IPS-15b (cell line): ENCODE data around the gene CFHR4.
"Not testable (repeated sequence)": the region's sequence is repeated elsewhere in the genome, so short reads cannot be mapped to it uniquely, and the experiment has no call there.

ENCODE experiments used
- H3K27me3 ChIP-seq: one replicate; pipeline ENCODE4 v1.6.1; 2013; ENCODE audit warnings: low read length; ENCODE audit not compliant: control insufficient read depth, insufficient read depth
- H3K36me3 ChIP-seq: one replicate; pipeline ENCODE4 v1.6.1; 2013; ENCODE audit warnings: low read length; ENCODE audit not compliant: control insufficient read depth, insufficient read depth
- H3K4me1 ChIP-seq: one replicate; pipeline ENCODE4 v1.6.1; 2013; ENCODE audit warnings: mild to moderate bottlenecking, low read length; ENCODE audit not compliant: control insufficient read depth, insufficient read depth
- H3K4me3 ChIP-seq: one replicate; pipeline ENCODE4 v1.5.1; 2013; ENCODE audit warnings: low read depth, low read length
- H3K9ac ChIP-seq: one replicate; pipeline ENCODE4 v1.6.1; 2013; ENCODE audit warnings: low read depth, mild to moderate bottlenecking, low read length
- H3K9me3 ChIP-seq: one replicate; pipeline ENCODE4 v1.6.1; 2013; ENCODE audit warnings: mild to moderate bottlenecking, low read length; ENCODE audit not compliant: control insufficient read depth, insufficient read depth

CFHR4 gene

DNA sequence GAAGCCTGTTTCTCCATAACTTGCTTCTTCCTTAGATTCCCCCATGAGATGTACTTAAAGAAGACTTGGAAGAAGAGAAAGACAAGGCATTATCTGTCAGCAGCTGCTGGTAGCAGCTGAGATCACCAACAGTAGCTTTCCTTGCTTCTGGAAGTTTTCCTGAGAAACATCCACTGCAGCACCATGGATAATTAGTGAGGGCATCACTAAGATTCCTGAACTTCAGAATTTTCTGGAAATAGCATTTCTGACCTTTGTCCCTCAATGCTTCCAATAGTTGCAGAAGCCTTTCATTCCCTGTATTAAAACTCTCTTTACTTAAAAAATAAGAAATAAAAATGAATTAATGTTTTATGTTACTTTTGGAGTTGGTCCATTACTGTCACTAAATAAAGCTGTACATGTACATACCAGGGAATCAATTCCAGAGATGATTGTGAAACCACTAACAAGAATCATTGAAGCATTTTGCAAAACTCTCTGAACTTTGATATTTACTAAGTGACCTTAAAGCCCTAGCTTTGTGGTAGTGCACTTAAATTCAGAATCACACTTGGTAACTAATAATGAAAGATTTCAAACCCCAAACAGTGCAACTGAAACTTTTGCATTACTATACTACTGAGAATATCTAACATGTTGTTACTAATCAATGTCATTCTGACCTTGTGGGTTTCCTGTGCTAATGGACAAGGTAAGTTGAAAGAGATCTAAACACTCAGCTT is at the start of gene CFHR4:
Gene CFHR4 (plus strand): TSS at position 538 of the 725 bp plus-strand sequence. CDS start 99 bp downstream, at position 637.
- no peaks in the 10 kb centered on the region for H3K36me3 ChIP-seq
- H3K9ac ChIP-seq = no peak within 1 kb of the TSS
- no peaks in the 10 kb centered on the region for H3K27me3 ChIP-seq
- H3K4me1 ChIP-seq = no peaks in the 10 kb centered on the region
- H3K9me3 ChIP-seq = no peaks in the 10 kb centered on the region
- H3K4me3 ChIP-seq = no peak within 1 kb of the TSS

DNA sequence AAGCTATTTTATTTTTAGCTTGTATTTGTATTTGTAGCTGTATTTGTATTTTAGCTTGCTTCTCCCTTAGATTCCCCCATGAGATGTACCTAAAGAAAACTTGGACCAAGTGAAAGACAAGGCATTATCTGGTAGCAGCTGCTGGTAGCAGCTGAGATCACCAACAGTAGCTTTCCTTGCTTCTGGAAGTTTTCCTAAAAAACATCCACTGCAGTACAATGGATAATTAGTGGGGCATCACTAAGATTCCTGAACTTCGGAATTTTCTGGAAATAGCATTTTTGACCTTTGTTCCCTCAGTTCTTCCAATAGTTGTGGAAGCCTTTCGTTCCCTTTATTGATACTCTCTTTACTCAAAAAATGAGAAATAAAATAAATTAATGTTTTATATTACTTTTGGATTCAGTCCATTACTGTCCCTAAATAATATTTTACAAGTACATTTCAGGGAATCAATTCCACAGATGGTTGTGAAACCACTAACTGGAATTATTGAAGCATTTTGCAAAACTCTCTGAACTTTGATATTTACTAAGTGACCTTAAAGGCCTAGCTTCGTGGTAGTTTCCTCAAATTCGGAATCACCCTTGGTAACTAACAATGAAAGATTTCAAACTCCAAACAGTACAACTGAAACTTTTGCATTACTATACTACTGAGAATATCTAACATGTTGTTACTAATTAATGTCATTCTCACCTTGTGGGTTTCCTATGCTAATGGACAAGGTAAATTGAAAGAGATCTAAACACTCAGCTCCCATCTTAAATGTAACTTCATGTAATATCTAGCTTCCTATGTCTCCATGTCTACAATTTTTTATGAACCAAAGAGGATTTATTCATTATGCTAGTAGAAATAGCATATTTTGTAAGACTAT is 38.0 kb upstream of the CFHR4 start:
- H3K4me1 ChIP-seq, H3K9me3 ChIP-seq, H3K27me3 ChIP-seq, H3K9ac ChIP-seq, H3K4me3 ChIP-seq, H3K36me3 ChIP-seq: not testable (repeated sequence)

DNA sequence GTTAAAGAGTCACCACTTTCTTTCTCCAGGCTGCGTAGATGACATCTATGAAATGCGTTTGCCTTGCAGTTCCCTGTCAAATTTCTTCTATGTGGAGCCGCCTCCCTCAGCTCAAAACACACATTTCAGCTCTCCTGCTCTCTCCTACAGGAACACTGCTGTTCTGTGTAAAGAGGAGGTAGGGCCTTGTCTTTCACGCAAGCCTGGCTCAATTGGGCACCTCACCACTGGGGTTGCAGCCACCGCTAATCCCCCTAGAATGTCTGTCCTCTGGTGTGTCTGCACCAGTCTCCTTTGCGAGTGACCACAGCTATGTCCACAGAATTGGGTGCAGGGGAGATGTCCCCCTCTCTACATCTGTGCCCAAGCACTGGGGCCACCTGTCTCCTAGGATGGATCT is 31.8 kb upstream of the CFHR4 start:
- Histone ChIP-seq H3K4me3 (no peak overlapping the region), H3K9ac (no peak overlapping the region), H3K36me3 (no peaks in the 10 kb centered on the region), H3K27me3 (no peaks in the 10 kb centered on the region), H3K4me1 (no peaks in the 10 kb centered on the region), H3K9me3 (no peaks in the 10 kb centered on the region)

DNA sequence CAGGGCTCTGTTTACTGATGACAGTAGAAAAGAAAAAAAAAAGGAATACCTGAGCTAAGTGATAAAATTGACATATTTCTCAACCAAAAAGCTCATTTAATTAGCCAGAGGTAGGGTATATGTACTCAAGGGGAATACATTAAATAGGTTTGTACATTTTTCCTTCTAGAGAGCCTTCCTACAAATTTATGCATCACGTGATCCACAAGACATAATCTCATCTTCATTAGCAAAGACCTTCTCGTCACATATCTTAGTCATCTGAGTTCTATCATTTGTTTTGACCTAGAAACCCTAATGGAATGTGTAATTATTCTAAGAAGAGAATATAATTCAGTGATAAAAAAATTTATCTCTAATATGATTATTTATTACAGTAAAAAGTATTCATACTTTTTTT is 30.7 kb upstream of the CFHR4 start:
- H3K4me3 ChIP-seq = no peak overlapping the region
- no peaks in the 10 kb centered on the region for H3K27me3 ChIP-seq
- H3K9ac ChIP-seq = no peak overlapping the region
- no peaks in the 10 kb centered on the region for H3K36me3 ChIP-seq
- H3K4me1 ChIP-seq = no peaks in the 10 kb centered on the region
- H3K9me3 ChIP-seq = no peaks in the 10 kb centered on the region

DNA sequence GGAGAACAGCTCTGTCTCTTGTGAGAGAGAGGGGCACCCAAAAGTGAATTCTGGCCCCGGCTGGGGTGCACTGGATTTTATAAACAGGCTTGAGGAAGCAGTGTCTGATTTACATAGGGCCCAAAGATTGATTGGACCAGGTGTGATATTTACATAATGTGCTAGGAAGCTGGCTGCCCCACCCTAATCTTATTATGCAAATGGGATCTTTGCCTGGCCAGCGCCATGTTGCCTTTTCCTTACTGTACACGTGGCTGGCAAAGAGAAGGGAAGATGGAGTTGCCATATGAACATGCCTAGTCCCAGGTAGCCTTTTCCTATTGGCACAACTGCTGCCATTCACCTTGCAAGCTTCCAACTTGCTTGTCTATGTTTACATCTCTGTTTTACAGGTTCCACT is 29.0 kb upstream of the CFHR4 start:
- H3K27me3 ChIP-seq = no peaks in the 10 kb centered on the region
- no peak overlapping the region for H3K9ac ChIP-seq
- no peak overlapping the region for H3K4me3 ChIP-seq
- no peaks in the 10 kb centered on the region for H3K9me3 ChIP-seq
- H3K4me1 ChIP-seq = no peaks in the 10 kb centered on the region
- no peaks in the 10 kb centered on the region for H3K36me3 ChIP-seq

DNA sequence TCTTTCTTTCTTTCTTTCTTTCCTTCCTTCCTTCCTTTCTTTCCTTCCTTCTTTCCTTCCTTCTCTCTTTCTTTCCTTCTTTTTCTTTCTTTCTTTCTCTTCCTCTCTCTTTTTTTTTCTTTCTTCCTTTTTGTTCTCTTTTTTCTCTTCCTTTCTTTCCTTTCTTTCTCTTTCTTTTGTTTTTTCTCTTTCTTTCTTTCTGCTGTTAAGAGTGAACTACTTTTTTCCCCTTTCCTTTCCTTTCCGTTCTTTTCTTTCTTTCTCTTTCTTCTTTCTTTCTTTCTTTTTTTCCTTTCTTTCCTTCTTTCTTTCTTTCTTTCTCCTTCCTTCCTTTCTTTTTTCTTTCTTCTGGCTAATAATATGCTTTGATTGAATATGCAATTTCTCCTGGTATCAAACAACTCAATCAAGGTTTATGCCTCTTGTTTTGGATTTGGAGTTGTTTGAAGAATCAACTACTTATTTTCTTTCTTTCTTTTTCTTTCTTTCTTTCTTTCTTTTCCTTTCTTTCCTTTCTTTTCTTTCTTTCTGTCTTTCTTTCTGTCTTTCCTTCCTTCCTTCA is 27.4 kb upstream of the CFHR4 start:
- no peaks in the 10 kb centered on the region for H3K9me3 ChIP-seq
- H3K4me1 ChIP-seq = no peaks in the 10 kb centered on the region
- H3K4me3 ChIP-seq = no peak overlapping the region
- H3K36me3 ChIP-seq = no peaks in the 10 kb centered on the region
- no peak overlapping the region for H3K9ac ChIP-seq
- no peaks in the 10 kb centered on the region for H3K27me3 ChIP-seq

DNA sequence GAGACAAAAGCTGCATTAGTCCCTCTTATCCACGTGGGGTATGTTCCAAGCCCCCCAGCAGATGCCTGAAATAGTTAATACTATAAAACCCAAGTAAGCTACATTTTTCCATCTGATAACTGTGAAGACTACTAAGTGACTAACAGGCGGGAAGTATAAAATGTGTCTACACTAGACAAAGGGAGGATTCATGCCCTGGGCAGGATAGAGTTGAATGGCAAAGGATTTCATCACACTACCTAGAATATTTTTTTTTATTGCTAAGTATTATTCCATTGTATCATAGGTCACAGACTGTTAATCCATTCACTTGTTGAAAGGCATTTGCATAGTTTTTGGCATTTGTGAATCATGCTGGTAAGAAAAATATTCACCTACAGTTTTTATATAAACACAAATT is 26.4 kb upstream of the CFHR4 start:
- H3K9ac ChIP-seq = no peak overlapping the region
- H3K9me3 ChIP-seq = no peaks in the 10 kb centered on the region
- H3K4me3 ChIP-seq = no peak overlapping the region
- H3K4me1 ChIP-seq = no peaks in the 10 kb centered on the region
- no peaks in the 10 kb centered on the region for H3K27me3 ChIP-seq
- no peaks in the 10 kb centered on the region for H3K36me3 ChIP-seq

DNA sequence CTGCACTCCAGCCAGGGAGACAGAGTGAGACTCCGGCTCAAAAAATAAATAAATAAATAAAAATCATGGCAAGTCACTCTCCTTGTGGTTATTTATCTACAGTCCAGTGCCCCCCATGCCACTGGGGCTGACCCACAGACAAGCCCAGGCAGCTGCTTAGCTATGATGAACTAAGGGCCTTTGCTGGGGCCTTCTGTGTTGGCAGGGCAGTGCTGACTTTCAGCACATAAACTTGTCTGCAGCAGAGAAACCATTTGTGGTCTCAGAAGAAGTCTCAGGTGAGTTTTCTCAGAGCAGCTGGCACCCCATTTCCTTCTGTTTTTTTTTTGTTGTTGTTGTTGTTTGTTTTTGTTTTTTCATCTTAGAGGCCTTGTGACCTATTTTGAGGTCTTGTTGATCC is 20.9 kb upstream of the CFHR4 start:
- Histone ChIP-seq H3K4me3 (no peak overlapping the region), H3K27me3 (no peaks in the 10 kb centered on the region), H3K4me1 (no peaks in the 10 kb centered on the region), H3K9ac (no peak overlapping the region), H3K9me3 (no peaks in the 10 kb centered on the region), H3K36me3 (no peaks in the 10 kb centered on the region)

DNA sequence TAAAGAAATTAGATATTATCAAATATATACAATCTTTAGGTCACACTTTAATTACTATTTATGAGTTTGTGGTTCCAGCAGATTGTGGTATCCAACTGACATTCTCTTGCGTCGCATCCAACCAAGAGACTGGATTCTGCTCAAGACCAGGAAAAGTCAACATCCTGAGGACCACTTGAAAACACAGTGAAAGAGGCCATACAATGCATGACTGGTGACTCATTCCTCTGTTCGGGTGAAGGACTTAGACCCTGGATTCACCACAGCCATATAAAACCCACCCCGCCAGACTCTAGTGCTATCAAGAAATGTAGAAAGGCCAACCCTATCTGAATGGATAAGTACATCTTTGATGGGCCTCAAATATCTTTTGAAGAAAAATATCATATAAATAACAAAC is 14.5 kb upstream of the CFHR4 start:
- H3K4me1 ChIP-seq = no peaks in the 10 kb centered on the region
- peaks cover 8% of the 10 kb centered on the region for H3K27me3 ChIP-seq
- H3K9ac ChIP-seq = no peak overlapping the region

DNA sequence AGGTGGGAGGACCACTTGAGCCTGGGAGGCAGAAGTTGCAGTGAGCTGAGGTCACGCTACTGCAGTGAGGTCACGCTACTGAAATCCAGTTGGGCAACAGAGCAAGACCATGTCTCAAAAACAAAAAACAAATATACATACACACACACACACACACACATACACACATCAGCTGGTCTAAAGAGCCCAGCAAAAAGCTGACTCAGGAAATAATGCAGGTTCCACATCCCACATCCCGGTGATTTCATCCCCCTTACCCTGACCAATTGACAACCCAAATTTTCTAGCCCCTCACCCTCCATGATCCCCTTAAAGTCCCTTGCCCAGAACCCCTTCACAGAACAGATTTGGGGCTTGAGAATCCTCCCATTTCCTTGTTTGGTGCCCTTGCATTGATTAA is 11.9 kb upstream of the CFHR4 start:
- no peaks in the 10 kb centered on the region for H3K4me1 ChIP-seq
- no peaks in the 10 kb centered on the region for H3K36me3 ChIP-seq
- H3K27me3 ChIP-seq = peaks cover 17% of the 10 kb centered on the region
- H3K9ac ChIP-seq = no peak overlapping the region
- no peaks in the 10 kb centered on the region for H3K9me3 ChIP-seq
- no peak overlapping the region for H3K4me3 ChIP-seq

More for the DNA sequence above, 14.5 kb upstream of the CFHR4 start:
- Histone ChIP-seq H3K4me3 (no peak overlapping the region), H3K9me3 (no peaks in the 10 kb centered on the region), H3K36me3 (no peaks in the 10 kb centered on the region)

DNA sequence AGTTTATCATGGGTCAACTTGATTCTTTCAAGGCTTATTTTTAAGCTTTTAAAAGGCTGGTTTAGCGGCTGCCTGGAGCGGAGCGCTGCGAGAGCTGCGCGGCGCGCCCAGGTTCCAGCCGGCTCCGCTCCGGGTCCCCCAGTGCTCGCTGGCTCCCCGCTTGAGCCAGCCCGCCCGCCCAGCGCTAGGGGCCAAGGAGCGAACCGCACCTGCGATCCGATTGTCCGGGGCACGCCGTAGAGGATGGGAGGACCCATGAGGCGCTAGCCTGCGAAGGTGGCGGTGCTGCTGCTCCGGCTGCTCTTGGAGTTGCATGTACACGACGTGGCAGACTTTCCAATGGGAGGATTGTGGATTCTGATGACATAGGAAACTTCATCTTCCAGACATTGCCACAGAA is 9.9 kb upstream of the CFHR4 start:
- Histone ChIP-seq H3K9ac (no peak overlapping the region), H3K4me3 (peak overlapping the region; percentile 10), H3K4me1 (no peaks in the 10 kb centered on the region), H3K36me3 (no peaks in the 10 kb centered on the region), H3K9me3 (no peaks in the 10 kb centered on the region), H3K27me3 (peaks cover 17% of the 10 kb centered on the region)

DNA sequence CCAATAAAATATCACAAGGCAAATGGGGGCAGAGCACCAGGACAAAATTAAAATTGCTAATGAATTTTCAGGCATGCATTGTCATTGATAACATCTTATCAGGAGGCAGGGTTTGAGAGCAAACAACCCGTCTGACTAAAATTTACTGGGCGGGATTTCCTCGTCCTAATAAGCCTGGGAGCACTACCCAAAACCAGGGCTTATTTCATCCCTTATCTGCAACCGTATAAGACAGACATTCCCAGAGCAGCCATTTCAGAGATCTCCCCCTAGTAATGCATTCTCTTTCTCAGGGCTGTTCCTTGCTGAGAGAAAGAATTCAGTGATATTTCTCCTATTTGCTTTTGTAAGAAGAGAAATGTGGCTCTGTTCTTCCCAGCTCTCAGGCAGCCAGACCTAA is 1.3 kb upstream of the CFHR4 start:
- not testable (repeated sequence) for H3K9me3 ChIP-seq, H3K4me3 ChIP-seq, H3K36me3 ChIP-seq, H3K27me3 ChIP-seq, H3K4me1 ChIP-seq, H3K9ac ChIP-seq
